ENCODE results near the gene DNAJC7.
"Not testable (repeated sequence)": the region's sequence is repeated elsewhere in the genome, so short reads cannot be mapped to it uniquely, and the experiment has no call there.

The DNAJC7 gene

DNA sequence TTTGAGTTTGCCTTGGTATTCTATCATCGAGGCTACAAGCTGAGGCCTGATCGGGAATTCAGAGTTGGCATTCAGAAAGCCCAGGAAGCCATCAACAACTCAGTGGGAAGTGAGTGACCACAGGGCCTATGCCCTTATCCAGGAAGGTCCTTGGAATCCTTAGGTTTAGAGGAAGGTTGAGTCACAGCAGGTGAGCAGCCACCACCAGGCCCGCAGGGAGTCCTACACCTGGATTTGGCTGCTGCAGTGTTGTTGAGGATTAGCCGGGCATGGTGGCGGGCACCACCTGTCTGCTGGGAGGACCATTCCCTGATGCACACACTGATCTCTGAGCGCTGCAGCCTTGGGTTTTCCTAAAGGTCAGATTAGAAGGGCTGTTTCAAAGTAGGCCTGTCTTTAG lies 81.6 kb downstream of the DNAJC7 start:
- H2AFZ ChIP-seq (ENCODE audit: low read depth, low read length, severe bottlenecking), result no peak overlapping the region

GRCh38 chr17:41932816-41933389 lies 84.3 kb downstream of the DNAJC7 start:
- Histone ChIP-seq H3K4me3 (ENCODE audit: insufficient read depth, low read length, poor library complexity, severe bottlenecking) (no peak overlapping the region), H3K9me3 (ENCODE audit: insufficient read depth, low read length) (no peaks in the 10 kb centered on the region), H3K27me3 (ENCODE audit: low read length) (no peaks in the 10 kb centered on the region), H3K9ac (ENCODE audit: low read length) (no peak overlapping the region), H3F3A (ENCODE audit: insufficient read depth) (peaks cover 5% of the 10 kb centered on the region; the same call in 1 of the 2 replicates), H4K20me1 (ENCODE audit: low read depth, low read length) (no peaks in the 10 kb centered on the region), H3K79me2 (ENCODE audit: insufficient read depth, low read length) (0 out of 2 replicates have a peak, but pooled peaks cover 11% of the 10 kb centered on the region), H3K9me2 (replicated peaks; ENCODE audit: insufficient read depth, low read length) (no peaks in the 10 kb centered on the region), H2AFZ (ENCODE audit: low read depth, low read length, severe bottlenecking) (no peak overlapping the region), H3K27ac (ENCODE audit: low read depth, low read length) (no peak overlapping the region), H3K4me2 (ENCODE audit: low read depth, low read length, poor library complexity, severe bottlenecking) (no peak overlapping the region), H3K36me3 (ENCODE audit: low read length) (no peaks in the 10 kb centered on the region)
- TF ChIP-seq CTCF (IDR thresholded peaks at IDR 0.05; ENCODE audit: insufficient read depth, low read length, poor library complexity, severe bottlenecking) (no peak), EZH2phosphoT487 (conservative IDR thresholded peaks at IDR 0.05; ENCODE audit: low read length) (no peak)

More for the DNA sequence above, 81.6 kb downstream of the DNAJC7 start:
- H3K9me2 ChIP-seq (replicated peaks; ENCODE audit: insufficient read depth, low read length), result no peaks in the 10 kb centered on the region
- no peak overlapping the region for H3K4me3 ChIP-seq (ENCODE audit: insufficient read depth, low read length, poor library complexity, severe bottlenecking)
- H3F3A ChIP-seq (ENCODE audit: insufficient read depth), result no peaks in the 10 kb centered on the region
- no peaks in the 10 kb centered on the region for H3K36me3 ChIP-seq (ENCODE audit: low read length)
- no peaks in the 10 kb centered on the region for H3K79me2 ChIP-seq (ENCODE audit: insufficient read depth, low read length)
- H3K27me3 ChIP-seq (ENCODE audit: low read length), result no peaks in the 10 kb centered on the region
- H3K4me2 ChIP-seq (ENCODE audit: low read depth, low read length, poor library complexity, severe bottlenecking), result no peak overlapping the region
- H3K9ac ChIP-seq (ENCODE audit: low read length), result no peak overlapping the region
- H4K20me1 ChIP-seq (ENCODE audit: low read depth, low read length), result no peaks in the 10 kb centered on the region
- TF ChIP-seq CTCF (IDR thresholded peaks at IDR 0.05; ENCODE audit: insufficient read depth, low read length, poor library complexity, severe bottlenecking) (no peak), EZH2phosphoT487 (conservative IDR thresholded peaks at IDR 0.05; ENCODE audit: low read length) (no peak)
- H3K27ac ChIP-seq (ENCODE audit: low read depth, low read length), result no peak overlapping the region
- H3K9me3 ChIP-seq (ENCODE audit: insufficient read depth, low read length), result no peaks in the 10 kb centered on the region

DNA sequence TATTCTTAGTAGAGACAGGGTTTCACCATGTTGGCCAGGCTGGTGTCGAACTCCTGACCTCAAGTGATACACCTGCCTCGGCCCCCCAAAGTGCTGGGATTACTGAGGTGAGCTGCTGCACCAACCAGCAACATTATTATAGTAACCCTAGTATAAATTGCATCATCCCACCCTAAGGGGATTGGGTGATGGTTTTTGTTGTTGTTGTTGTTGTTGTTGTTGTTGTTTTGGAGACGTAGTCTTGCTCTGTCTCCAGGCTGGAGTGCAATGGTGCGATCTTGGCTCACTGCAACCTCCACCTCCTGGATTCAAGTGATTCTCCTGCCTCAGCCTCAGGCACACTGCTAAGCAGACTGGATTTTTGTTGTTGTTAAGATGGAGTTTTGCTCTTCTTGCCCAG lies 85.5 kb downstream of the DNAJC7 start:
- H3K9me3 ChIP-seq (ENCODE audit: insufficient read depth, low read length); H3K27me3 ChIP-seq (ENCODE audit: low read length); H4K20me1 ChIP-seq (ENCODE audit: low read depth, low read length); H3K36me3 ChIP-seq (ENCODE audit: low read length); H3K4me3 ChIP-seq (ENCODE audit: insufficient read depth, low read length, poor library complexity, severe bottlenecking); H3K4me2 ChIP-seq (ENCODE audit: low read depth, low read length, poor library complexity, severe bottlenecking); H3K9me2 ChIP-seq (replicated peaks; ENCODE audit: insufficient read depth, low read length); H2AFZ ChIP-seq (ENCODE audit: low read depth, low read length, severe bottlenecking); H3F3A ChIP-seq (ENCODE audit: insufficient read depth); H3K9ac ChIP-seq (ENCODE audit: low read length); H3K27ac ChIP-seq (ENCODE audit: low read depth, low read length): not testable (repeated sequence)
- H3K79me2 ChIP-seq (ENCODE audit: insufficient read depth, low read length), result 0 out of 2 replicates have a peak, but pooled peaks cover 11% of the 10 kb centered on the region

GRCh38 chr17:41930833-41931156 lies 86.4 kb downstream of the DNAJC7 start:
- H3K9ac ChIP-seq (ENCODE audit: low read length), result peak overlapping the region; percentile 63

More at GRCh38 chr17:41930833-41931156, 86.4 kb downstream of the DNAJC7 start:
- Histone ChIP-seq H3K4me2 (ENCODE audit: low read depth, low read length, poor library complexity, severe bottlenecking) (peak overlapping the region; percentile 93), H3K4me3 (ENCODE audit: insufficient read depth, low read length, poor library complexity, severe bottlenecking) (peak overlapping the region; percentile 64), H2AFZ (ENCODE audit: low read depth, low read length, severe bottlenecking) (peak overlapping the region; percentile 30), H3K79me2 (ENCODE audit: insufficient read depth, low read length) (0 out of 2 replicates have a peak, but pooled peaks cover 11% of the 10 kb centered on the region)
- H3K9me3 ChIP-seq (ENCODE audit: insufficient read depth, low read length); H3K36me3 ChIP-seq (ENCODE audit: low read length); H3K27me3 ChIP-seq (ENCODE audit: low read length); H3K9me2 ChIP-seq (replicated peaks; ENCODE audit: insufficient read depth, low read length); H3F3A ChIP-seq (ENCODE audit: insufficient read depth); H3K27ac ChIP-seq (ENCODE audit: low read depth, low read length); H4K20me1 ChIP-seq (ENCODE audit: low read depth, low read length): not testable (repeated sequence)
